ENCODE measurements around the gene SPOCK1. TPM values are rescaled to one million over a fixed set of nuclear protein-coding genes. Genes with fewer than 3 reads are reported as not detected.

Gene SPOCK1
- total and polyA plus RNA-seq, 2 of the 4 experiments (the other 2 are of a cell fraction) = 5.0 to 20.3 TPM

DNA sequence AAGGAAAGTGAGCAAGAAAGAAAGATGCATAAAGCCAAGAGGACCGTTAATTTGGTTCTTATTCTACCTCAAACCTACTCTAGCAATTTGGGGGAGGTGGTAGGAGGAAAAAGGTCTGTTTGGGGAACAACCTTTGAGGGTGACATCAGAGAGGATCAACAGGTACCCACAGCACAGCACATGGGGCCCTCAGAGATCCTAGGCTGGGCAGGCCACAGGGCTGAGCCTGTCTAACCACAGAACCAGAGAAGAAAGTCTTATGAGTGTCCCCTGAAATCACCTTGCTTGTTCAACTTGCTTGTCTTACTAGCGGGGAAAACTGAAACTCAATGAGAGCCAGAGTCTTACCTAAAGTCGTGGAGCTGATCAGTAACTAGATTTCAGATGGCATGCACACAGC lies 385.2 kb downstream of the SPOCK1 start:
- H3K27ac ChIP-seq (ENCODE audit: insufficient read depth, low read length) = no peak overlapping the region
- H3K4me3 ChIP-seq (ENCODE audit: insufficient read depth, low read depth, low read length) = no peak overlapping the region
- ATAC-seq (ENCODE audit: low read depth) (no peak), DNase-seq (no peak)
- intact Hi-C loops (cut with micrococcal nuclease) = no loop called here
- H3K14ac ChIP-seq (replicated peaks; ENCODE audit: low read depth, low read length) = no peak overlapping the region
- H2AK9ac ChIP-seq (replicated peaks; ENCODE audit: low read depth, low read length, poor library complexity) = no peak overlapping the region
- no peak overlapping the region for H2BK20ac ChIP-seq (ENCODE audit: low read depth, low read length)
- dilution Hi-C loops (cut with HindIII; ENCODE audit: low sequenced_read_pairs, unreplicated experiment) = no loop called here
- H4K20me1 ChIP-seq (ENCODE audit: insufficient read depth, low read length) = no peaks in the 10 kb centered on the region
- no peak overlapping the region for H2AFZ ChIP-seq (replicated peaks; ENCODE audit: low read length, poor library complexity)
- no peaks in the 10 kb centered on the region for H3K9me1 ChIP-seq (ENCODE audit: insufficient read depth, low read length)
- no peak overlapping the region for H2BK5ac ChIP-seq (ENCODE audit: low read depth, low read length, poor library complexity, severe bottlenecking)
- no peak overlapping the region for H2AK5ac ChIP-seq (ENCODE audit: low read depth, low read length)
- H3K79me1 ChIP-seq (ENCODE audit: low read depth in 1 of 2, low read length in 2 of 2) = no peaks in the 10 kb centered on the region
- H3K4me2 ChIP-seq (ENCODE audit: low read depth, low read length) = no peak overlapping the region
- CTCF ChIA-PET = no interaction called here
- in situ Hi-C loops (cut with MboI; ENCODE audit: low sequenced_read_pairs) = no loop called here
- H2BK120ac ChIP-seq (ENCODE audit: low read depth, low read length) = no peak overlapping the region
- no peaks in the 10 kb centered on the region for H3K36me3 ChIP-seq (ENCODE audit: control insufficient read depth, insufficient read depth, low read length)
- H2BK15ac ChIP-seq (ENCODE audit: low read depth, low read length) = no peak overlapping the region
- no TSS peak for BruUV-seq (replicated peaks)
- H3K4ac ChIP-seq (ENCODE audit: low read depth, low read length) = no peak overlapping the region
- no peak overlapping the region for H3K56ac ChIP-seq (ENCODE audit: extremely low read depth, insufficient read depth, low read length)
- no peak for TF ChIP-seq BHLHE40 (IDR thresholded peaks at IDR 0.05; ENCODE audit: low read depth, low read length)
- TF ChIP-seq, protein P1, sequence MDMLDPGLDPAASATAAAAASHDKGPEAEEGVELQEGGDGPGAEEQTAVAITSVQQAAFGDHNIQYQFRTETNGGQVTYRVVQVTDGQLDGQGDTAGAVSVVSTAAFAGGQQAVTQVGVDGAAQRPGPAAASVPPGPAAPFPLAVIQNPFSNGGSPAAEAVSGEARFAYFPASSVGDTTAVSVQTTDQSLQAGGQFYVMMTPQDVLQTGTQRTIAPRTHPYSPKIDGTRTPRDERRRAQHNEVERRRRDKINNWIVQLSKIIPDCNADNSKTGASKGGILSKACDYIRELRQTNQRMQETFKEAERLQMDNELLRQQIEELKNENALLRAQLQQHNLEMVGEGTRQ (IDR thresholded peaks at IDR 0.05; ENCODE audit: low read depth, low read length) = no peak
- H3K4me1 ChIP-seq (ENCODE audit: control insufficient read depth, insufficient read depth, low read length) = no peaks in the 10 kb centered on the region
- no CpG with 5 or more reads among the region's 3 CpGs for WGBS, 2 experiments (ENCODE audit: extremely low coverage in 2 of 2, insufficient read length in 1 of 2)
- no peak overlapping the region for H4K8ac ChIP-seq (ENCODE audit: low read depth in 2 of 2, low read length in 2 of 2)
- no peak overlapping the region for H3K23ac ChIP-seq (ENCODE audit: low read depth, low read length)
- H4K91ac ChIP-seq (ENCODE audit: insufficient read depth, low read depth, low read length) = no peak overlapping the region
- no peak overlapping the region for H4K5ac ChIP-seq (ENCODE audit: low read depth, low read length)
- no peak overlapping the region for H3K18ac ChIP-seq (ENCODE audit: low read depth, low read length)
- H3K9ac ChIP-seq (ENCODE audit: low read depth, low read length) = no peak overlapping the region
- no peaks in the 10 kb centered on the region for H3K9me3 ChIP-seq (ENCODE audit: control insufficient read depth, insufficient read depth, low read length)
- POLR2A ChIA-PET (ENCODE audit: unreplicated experiment) = no interaction called here
- H3K27me3 ChIP-seq (ENCODE audit: control insufficient read depth, insufficient read depth, low read length) = no peaks in the 10 kb centered on the region

Measured in IMR-90 (cell line).